GM21447 (cell line): ENCODE results near the gene KLHL17.
"Not testable (repeated sequence)": the region's sequence is repeated elsewhere in the genome, so short reads cannot be mapped to it uniquely, and the experiment has no call there.

Experiments
- ATAC-seq: cut with Tn5 transposase; IDR thresholded peaks from one replicate; pipeline ENCODE4 v1.9.1; 2021; ENCODE audit not compliant: unreplicated experiment

Gene KLHL17

GRCh38 chr1:935751-936231 lies 24.6 kb upstream of the KLHL17 start:
- ATAC-seq = no peak

- ATAC-seq = no peak
These were observed 23.8 kb upstream of the KLHL17 start for GRCh38 chr1:936348-937264.

GRCh38 chr1:937521-937920 lies 22.9 kb upstream of the KLHL17 start:
- ATAC-seq = no peak

GRCh38 chr1:938088-938683 lies 22.2 kb upstream of the KLHL17 start:
- no peak for ATAC-seq

- no peak for ATAC-seq
These were observed 21.5 kb upstream of the KLHL17 start for GRCh38 chr1:938711-939489.

GRCh38 chr1:939511-940106 lies 20.8 kb upstream of the KLHL17 start:
- no peak for ATAC-seq

- no peak for ATAC-seq
These were observed 20.0 kb upstream of the KLHL17 start for GRCh38 chr1:940107-941014.

GRCh38 chr1:941015-941587 lies 19.3 kb upstream of the KLHL17 start:
- no peak for ATAC-seq

- no peak for ATAC-seq
These were observed 18.6 kb upstream of the KLHL17 start for GRCh38 chr1:941588-942383.

GRCh38 chr1:942411-942821 lies 18.0 kb upstream of the KLHL17 start:
- ATAC-seq = no peak

GRCh38 chr1:942864-943533 lies 17.4 kb upstream of the KLHL17 start:
- ATAC-seq = no peak

GRCh38 chr1:943545-944340 lies 16.6 kb upstream of the KLHL17 start:
- no peak for ATAC-seq

- ATAC-seq = no peak
These were observed 15.8 kb upstream of the KLHL17 start for GRCh38 chr1:944341-945325.

GRCh38 chr1:945688-946556 lies 14.5 kb upstream of the KLHL17 start:
- ATAC-seq = no peak

GRCh38 chr1:946811-947210 lies 13.6 kb upstream of the KLHL17 start:
- ATAC-seq = not testable (repeated sequence)
